ENCODE data around the gene MPV17L2.
A peak's percentile ranks its signal among the peaks of the same experiment; 100 is the strongest.

Gene MPV17L2

GRCh38 chr19:18152817-18153555 is 40.0 kb upstream of the MPV17L2 start, which contains the start of gene PIK3R2:
TSS of gene PIK3R2 (plus strand) at chr19:18153163. CDS start at chr19:18155880, 2,717 bp downstream.
- Histone ChIP-seq H2AFZ (ENCODE audit: low read length) (peak within 1 kb of the TSS; percentile 85), H3K4me1 (ENCODE audit: low read length) (0 out of 2 replicates have a peak, but pooled peaks cover 6% of the 10 kb centered on the region)
- peak; percentile 99 for DNase-seq

DNA sequence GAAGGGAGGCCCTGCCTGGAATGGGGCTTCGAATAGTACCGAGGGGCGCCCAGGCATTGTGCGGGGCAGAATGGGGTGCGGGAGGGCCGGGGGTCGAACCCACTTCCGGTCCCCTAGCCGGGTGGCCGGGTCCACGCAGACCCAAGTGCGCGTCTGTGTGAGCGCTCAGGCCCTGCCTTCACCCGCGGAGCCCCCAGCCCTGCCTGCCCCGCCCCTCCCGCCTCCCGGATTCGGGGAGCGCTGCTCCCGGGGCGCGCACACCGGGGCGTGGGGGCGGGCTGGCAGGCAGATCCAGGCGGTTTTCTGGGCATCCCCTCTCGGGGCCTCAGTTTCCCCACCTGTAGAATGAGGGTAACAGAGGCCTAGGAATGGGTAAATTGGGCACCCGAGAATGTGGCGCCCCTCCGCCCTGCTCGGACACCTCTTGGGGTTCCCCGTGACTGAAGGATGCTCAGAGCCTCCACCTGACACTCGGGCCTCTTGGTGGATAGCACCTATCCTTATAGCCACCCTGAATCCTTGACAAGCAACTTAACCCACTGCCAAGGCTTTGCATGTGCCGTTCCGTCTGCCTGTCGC is 39.4 kb upstream of the MPV17L2 start:
- Histone ChIP-seq H3K27ac (ENCODE audit: low read length) (no peak overlapping the region; the same call in 1 of the 2 replicates), H3K27me3 (replicated peaks; ENCODE audit: insufficient read depth, low read length) (no peaks in the 10 kb centered on the region), H4K20me1 (ENCODE audit: insufficient read depth, low read length) (no peaks in the 10 kb centered on the region), H3F3A (ENCODE audit: insufficient read depth, low read length) (peaks cover 12% of the 10 kb centered on the region), H3K9me2 (replicated peaks; ENCODE audit: insufficient read depth, low read length) (no peaks in the 10 kb centered on the region), H3K4me1 (ENCODE audit: low read length) (0 out of 2 replicates have a peak, but pooled peaks cover 6% of the 10 kb centered on the region), H3K79me2 (ENCODE audit: low read length) (peaks cover 14% of the 10 kb centered on the region; the same call in 1 of the 2 replicates), H3K4me2 (ENCODE audit: low read depth, low read length) (peak overlapping the region; percentile 89), H3K4me3 (ENCODE audit: low read length) (peak overlapping the region; percentile 86), H3K9ac (ENCODE audit: low read length) (peak overlapping the region; percentile 92), H3K36me3 (replicated peaks; ENCODE audit: insufficient read depth, low read length) (no peaks in the 10 kb centered on the region), H2AFZ (ENCODE audit: low read length) (peak overlapping the region; percentile 85), H3K9me3 (replicated peaks; ENCODE audit: insufficient read depth, low read length) (no peaks in the 10 kb centered on the region)
- TF ChIP-seq EZH2phosphoT487 (IDR thresholded peaks at IDR 0.05; ENCODE audit: low read length) (no peak), EZH2 (optimal IDR thresholded peaks at IDR 0.05; ENCODE audit: low read depth, low read length) (no peak)
- TF ChIP-seq, protein P1, sequence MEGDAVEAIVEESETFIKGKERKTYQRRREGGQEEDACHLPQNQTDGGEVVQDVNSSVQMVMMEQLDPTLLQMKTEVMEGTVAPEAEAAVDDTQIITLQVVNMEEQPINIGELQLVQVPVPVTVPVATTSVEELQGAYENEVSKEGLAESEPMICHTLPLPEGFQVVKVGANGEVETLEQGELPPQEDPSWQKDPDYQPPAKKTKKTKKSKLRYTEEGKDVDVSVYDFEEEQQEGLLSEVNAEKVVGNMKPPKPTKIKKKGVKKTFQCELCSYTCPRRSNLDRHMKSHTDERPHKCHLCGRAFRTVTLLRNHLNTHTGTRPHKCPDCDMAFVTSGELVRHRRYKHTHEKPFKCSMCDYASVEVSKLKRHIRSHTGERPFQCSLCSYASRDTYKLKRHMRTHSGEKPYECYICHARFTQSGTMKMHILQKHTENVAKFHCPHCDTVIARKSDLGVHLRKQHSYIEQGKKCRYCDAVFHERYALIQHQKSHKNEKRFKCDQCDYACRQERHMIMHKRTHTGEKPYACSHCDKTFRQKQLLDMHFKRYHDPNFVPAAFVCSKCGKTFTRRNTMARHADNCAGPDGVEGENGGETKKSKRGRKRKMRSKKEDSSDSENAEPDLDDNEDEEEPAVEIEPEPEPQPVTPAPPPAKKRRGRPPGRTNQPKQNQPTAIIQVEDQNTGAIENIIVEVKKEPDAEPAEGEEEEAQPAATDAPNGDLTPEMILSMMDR (IDR thresholded peaks at IDR 0.05; ENCODE audit: low read length): no peak
- peak; percentile 9 for DNase-seq

More at GRCh38 chr19:18152817-18153555, 40.0 kb upstream of the MPV17L2 start, which contains the start of gene PIK3R2:
- H3K27me3 ChIP-seq (replicated peaks; ENCODE audit: insufficient read depth, low read length): no peaks in the 10 kb centered on the region
- no peaks in the 10 kb centered on the region for H3K36me3 ChIP-seq (replicated peaks; ENCODE audit: insufficient read depth, low read length)
- H3K9me2 ChIP-seq (replicated peaks; ENCODE audit: insufficient read depth, low read length): no peaks in the 10 kb centered on the region
- TF ChIP-seq EZH2 (optimal IDR thresholded peaks at IDR 0.05; ENCODE audit: low read depth, low read length): no peak
- TF ChIP-seq EZH2phosphoT487 (IDR thresholded peaks at IDR 0.05; ENCODE audit: low read length): no peak
- TF ChIP-seq, protein P1 (IDR thresholded peaks at IDR 0.05; ENCODE audit: low read length): no peak
- peaks cover 14% of the 10 kb centered on the region; the same call in 1 of the 2 replicates for H3K79me2 ChIP-seq (ENCODE audit: low read length)
- peak within 1 kb of the TSS; percentile 89 for H3K4me2 ChIP-seq (ENCODE audit: low read depth, low read length)
- peak within 1 kb of the TSS; percentile 92 for H3K9ac ChIP-seq (ENCODE audit: low read length)
- no peaks in the 10 kb centered on the region for H3K9me3 ChIP-seq (replicated peaks; ENCODE audit: insufficient read depth, low read length)
- peaks cover 12% of the 10 kb centered on the region for H3F3A ChIP-seq (ENCODE audit: insufficient read depth, low read length)
- peak within 1 kb of the TSS; percentile 86 for H3K4me3 ChIP-seq (ENCODE audit: low read length)
- H3K27ac ChIP-seq (ENCODE audit: low read length): peak within 1 kb of the TSS; percentile 88
- no peaks in the 10 kb centered on the region for H4K20me1 ChIP-seq (ENCODE audit: insufficient read depth, low read length)

GRCh38 chr19:18155095-18156087 is 37.6 kb upstream of the MPV17L2 start:
- TF ChIP-seq EZH2 (optimal IDR thresholded peaks at IDR 0.05; ENCODE audit: low read depth, low read length) (no peak), EZH2phosphoT487 (IDR thresholded peaks at IDR 0.05; ENCODE audit: low read length) (no peak)
- TF ChIP-seq, protein P1 (IDR thresholded peaks at IDR 0.05; ENCODE audit: low read length): no peak
- H3F3A ChIP-seq (ENCODE audit: insufficient read depth, low read length): peaks cover 17% of the 10 kb centered on the region

More at GRCh38 chr19:18155095-18156087, 37.6 kb upstream of the MPV17L2 start:
- Histone ChIP-seq H3K27ac (ENCODE audit: low read length) (no peak overlapping the region), H3K9ac (ENCODE audit: low read length) (no peak overlapping the region), H3K27me3 (replicated peaks; ENCODE audit: insufficient read depth, low read length) (no peaks in the 10 kb centered on the region), H3K4me1 (ENCODE audit: low read length) (0 out of 2 replicates have a peak, but pooled peaks cover 6% of the 10 kb centered on the region), H3K9me2 (replicated peaks; ENCODE audit: insufficient read depth, low read length) (no peaks in the 10 kb centered on the region), H4K20me1 (ENCODE audit: insufficient read depth, low read length) (no peaks in the 10 kb centered on the region), H3K79me2 (ENCODE audit: low read length) (peaks cover 14% of the 10 kb centered on the region; the same call in 1 of the 2 replicates), H2AFZ (ENCODE audit: low read length) (no peak overlapping the region), H3K9me3 (replicated peaks; ENCODE audit: insufficient read depth, low read length) (no peaks in the 10 kb centered on the region), H3K36me3 (replicated peaks; ENCODE audit: insufficient read depth, low read length) (no peaks in the 10 kb centered on the region), H3K4me2 (ENCODE audit: low read depth, low read length) (no peak overlapping the region), H3K4me3 (ENCODE audit: low read length) (no peak overlapping the region)
- no peak for DNase-seq

Measured in MM.1S (cell line).